CD1c-positive myeloid dendritic cell (primary cell): ENCODE results near the gene TULP3.

ENCODE experiments used
- DNase-seq: peaks from one replicate; pipeline ENCODE4 v3.0.0-alpha.2; 2016; ENCODE audit errors: extremely low spot score

TULP3 gene

GRCh38 chr12:2925322-2925995, 34.8 kb downstream of the TULP3 start:
- no peak for DNase-seq

GRCh38 chr12:2930865-2931264, 40.2 kb downstream of the TULP3 start:
- no peak for DNase-seq

- DNase-seq, result no peak
Observed at GRCh38 chr12:2933586-2933985, 42.9 kb downstream of the TULP3 start.

- no peak for DNase-seq
Observed at GRCh38 chr12:2934371-2934770, 43.7 kb downstream of the TULP3 start.

GRCh38 chr12:2936301-2936700, 45.6 kb downstream of the TULP3 start:
- DNase-seq, result no peak

GRCh38 chr12:2937500-2937899, 46.8 kb downstream of the TULP3 start:
- DNase-seq, result no peak

- DNase-seq, result no peak
Observed at GRCh38 chr12:2939191-2939590, 48.5 kb downstream of the TULP3 start.

- no peak for DNase-seq
Observed at GRCh38 chr12:2940564-2940963, 49.9 kb downstream of the TULP3 start.

GRCh38 chr12:2941524-2941923, 50.8 kb downstream of the TULP3 start:
- no peak for DNase-seq

GRCh38 chr12:2944401-2945047, 53.8 kb downstream of the TULP3 start:
- peak; percentile 22 for DNase-seq

GRCh38 chr12:2949411-2949810, 58.7 kb downstream of the TULP3 start:
- no peak for DNase-seq

GRCh38 chr12:2955888-2956287, 65.2 kb downstream of the TULP3 start:
- no peak for DNase-seq

- DNase-seq, result no peak
Observed at GRCh38 chr12:2957816-2958431, 67.2 kb downstream of the TULP3 start.

- DNase-seq, result no peak
Observed at GRCh38 chr12:2958432-2959191, 67.9 kb downstream of the TULP3 start.

GRCh38 chr12:2959192-2959504, 68.5 kb downstream of the TULP3 start, which contains the start of gene TEAD4:
TEAD4 (plus strand) TSS chr12:2959397.
- DNase-seq, result no peak

- DNase-seq, result no peak
Observed at GRCh38 chr12:2959505-2960389, 69.1 kb downstream of the TULP3 start.

- no peak for DNase-seq
Observed at GRCh38 chr12:2960390-2960956, 69.8 kb downstream of the TULP3 start.

- DNase-seq, result no peak
Observed at GRCh38 chr12:2960996-2961616, 70.4 kb downstream of the TULP3 start.

GRCh38 chr12:2961705-2962104, 71.0 kb downstream of the TULP3 start:
- no peak for DNase-seq

- DNase-seq, result no peak
Observed at GRCh38 chr12:2963154-2963759, 72.6 kb downstream of the TULP3 start.
